K562 (cell line): ENCODE measurements around the gene RFX3.

Source experiments
- ARNT ChIP-seq, 2 experiments: fragments of 450-650 bp; IDR thresholded peaks; 2 replicates each; pipeline ENCODE4 v1.6.1; 2016; ENCODE audit warnings: mild to moderate bottlenecking in 1 of 2
- CTCF ChIP-seq, 3 experiments: IDR thresholded peaks in 2 of 3; conservative IDR thresholded peaks in 1 of 3; 2 replicates each; pipeline ENCODE4 v1.5.1; 2011 to 2012; ENCODE audit warnings: low read length in 3 of 3, mild to moderate bottlenecking in 3 of 3, control low read depth in 2 of 3, improper control_type of control experiment in 1 of 3, inconsistent platforms in 1 of 3, low read depth in 1 of 3, mixed read lengths in 1 of 3, moderate library complexity in 1 of 3; ENCODE audit not compliant: insufficient read depth in 2 of 3
- E2F8 ChIP-seq: fragments of 450-650 bp; IDR thresholded peaks from 2 replicates; pipeline ENCODE4 v1.7.1; 2018; ENCODE audit warnings: mild to moderate bottlenecking, low read depth; ENCODE audit not compliant: partially characterized antibody
- EHMT2 ChIP-seq: fragments of 450-650 bp; IDR thresholded peaks from 2 replicates; pipeline ENCODE4 v1.6.1; 2018; ENCODE audit warnings: antibody characterized with exemption
- FOSL1 ChIP-seq: fragments of 200-800 bp; sonication (Bioruptor generic); conservative IDR thresholded peaks from 2 replicates; pipeline ENCODE4 v1.6.1; 2016; ENCODE audit warnings: missing genetic modification characterization, missing compliant biosample characterization
- HNRNPUL1 ChIP-seq: fragments of 200-400 bp; formaldehyde crosslinking; IDR thresholded peaks from 2 replicates; pipeline ENCODE4 v1.6.1; 2017; ENCODE audit warnings: low read length
- NR2C2 ChIP-seq, 2 experiments: fragments of 200-800 bp in 1 of 2; sonication (Bioruptor generic) in 1 of 2; sonication (generic) in 1 of 2; formaldehyde crosslinking in 1 of 2; IDR thresholded peaks; 2 replicates each; pipeline versions ENCODE4 v1.6.1 to v1.8.0; 2016 to 2022; ENCODE audit warnings: mild to moderate bottlenecking in 1 of 2, missing compliant biosample characterization in 1 of 2, missing genetic modification characterization in 1 of 2, missing genetic modification reagents in 1 of 2
- SMARCB1 ChIP-seq: IDR thresholded peaks from 2 replicates; pipeline ENCODE4 v1.6.1; 2011; ENCODE audit warnings: improper control_type of control experiment, low read depth; ENCODE audit not compliant: insufficient read length
- TAF7 ChIP-seq: fragments of 450-650 bp; IDR thresholded peaks from 2 replicates; pipeline ENCODE4 v1.6.1; 2016; ENCODE audit warnings: missing genetic modification characterization, missing compliant biosample characterization
- USF2 ChIP-seq: sonication (generic); formaldehyde crosslinking; IDR thresholded peaks from 2 replicates; pipeline ENCODE4 v1.5.0; 2020; ENCODE audit warnings: missing genetic modification reagents
- ZBTB26 ChIP-seq: fragments of 450-650 bp; formaldehyde crosslinking; IDR thresholded peaks from 2 replicates; pipeline ENCODE4 v1.4.0; 2022; ENCODE audit warnings: missing genetic modification characterization

GRCh38 chr9:3497401-3497800 lies 28.4 kb downstream of the RFX3 start:
- no peak for TF ChIP-seq TAF7 (tag)
- TF ChIP-seq NR2C2 (CRISPR knock-in tag; IDR thresholded peaks at IDR 0.05): no peak
- TF ChIP-seq NR2C2 (tag; IDR thresholded peaks at IDR 0.05): no peak
- TF ChIP-seq FOSL1 (tag): no peak
- TF ChIP-seq USF2 (CRISPR knock-in tag): no peak
- TF ChIP-seq EHMT2: no peak
- TF ChIP-seq E2F8: no peak
- TF ChIP-seq SMARCB1: no peak
- TF ChIP-seq ZBTB26 (CRISPR knock-in tag): no peak
- no peak for TF ChIP-seq CTCF (IDR thresholded peaks at IDR 0.05 in 2 of 3, conservative IDR thresholded peaks at IDR 0.05 in 1 of 3; ENCODE audit: insufficient read depth in 2 of 3, low read depth in 1 of 3, low read length in 3 of 3)
- no peak for TF ChIP-seq HNRNPUL1
- TF ChIP-seq ARNT (IDR thresholded peaks at IDR 0.05): no peak
